NCI-H1694 treated with DMSO at 0.1 percent for 48 hours (cell line): Measurements from ENCODE around the gene ESYT2.
"Not testable (repeated sequence)": the region's sequence is repeated elsewhere in the genome, so short reads cannot be mapped to it uniquely, and the experiment has no call there.

ENCODE experiments used
- DNase-seq: peaks from one replicate; lab custom pipeline; 2025; lab: John Stamatoyannopoulos, UW

ESYT2 gene

GRCh38 chr7:158724658-158725505 lies 104.4 kb downstream of the ESYT2 start:
- DNase-seq: no peak

DNA sequence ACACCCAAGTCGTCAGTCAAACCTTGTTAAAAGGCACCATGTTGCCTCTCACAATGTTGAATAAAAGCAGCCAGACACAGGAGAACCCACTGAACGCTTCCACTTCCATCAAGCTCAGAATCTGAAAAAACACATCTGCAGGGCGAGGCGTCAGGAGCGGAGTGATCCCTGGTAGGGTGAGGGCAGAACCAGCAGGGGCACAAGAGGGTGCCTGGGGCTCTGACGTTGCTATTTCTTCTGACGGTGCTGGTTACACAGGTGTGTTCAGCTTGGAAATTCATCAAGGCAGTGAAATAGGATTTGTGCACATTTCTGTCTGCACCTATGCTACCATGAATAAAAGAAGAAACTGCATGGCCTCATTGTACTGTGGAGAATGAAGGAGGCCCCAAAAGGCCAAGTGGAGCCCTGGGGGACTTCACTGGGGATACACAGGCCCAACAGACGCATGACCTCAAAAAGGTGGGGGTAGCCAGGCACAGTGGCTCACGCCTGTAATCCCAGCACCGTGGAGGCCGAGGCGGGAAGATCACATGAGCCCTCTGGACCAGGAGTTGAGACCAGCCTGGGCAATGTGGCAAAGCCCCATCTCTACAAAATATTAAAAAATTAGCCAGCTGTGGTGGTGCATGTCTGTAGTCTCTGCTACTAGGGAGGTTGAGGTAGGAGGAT lies 105.5 kb downstream of the ESYT2 start:
- DNase-seq: no peak

DNA sequence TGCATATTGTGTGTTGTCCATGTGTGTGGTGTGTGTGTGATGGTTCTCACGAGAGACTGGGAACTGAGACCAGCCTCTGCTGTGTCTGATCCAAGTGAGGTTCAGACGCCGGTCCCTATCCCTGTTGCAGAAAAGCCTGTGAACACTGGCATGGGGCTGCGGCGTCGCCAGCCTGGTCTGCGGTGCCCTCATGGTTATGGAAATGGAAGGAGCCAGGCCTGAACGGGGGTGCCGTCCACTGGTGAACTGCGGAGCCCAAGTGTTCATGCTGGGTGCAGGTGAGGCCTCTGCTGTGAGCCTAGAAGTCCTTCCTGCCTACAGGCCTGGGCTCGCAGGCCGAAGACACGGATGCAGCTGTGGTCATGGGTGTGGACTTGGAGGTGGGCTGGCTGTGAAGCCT lies 106.0 kb downstream of the ESYT2 start:
- no peak for DNase-seq

GRCh38 chr7:158722574-158723237 lies 106.6 kb downstream of the ESYT2 start:
- DNase-seq: no peak

DNA sequence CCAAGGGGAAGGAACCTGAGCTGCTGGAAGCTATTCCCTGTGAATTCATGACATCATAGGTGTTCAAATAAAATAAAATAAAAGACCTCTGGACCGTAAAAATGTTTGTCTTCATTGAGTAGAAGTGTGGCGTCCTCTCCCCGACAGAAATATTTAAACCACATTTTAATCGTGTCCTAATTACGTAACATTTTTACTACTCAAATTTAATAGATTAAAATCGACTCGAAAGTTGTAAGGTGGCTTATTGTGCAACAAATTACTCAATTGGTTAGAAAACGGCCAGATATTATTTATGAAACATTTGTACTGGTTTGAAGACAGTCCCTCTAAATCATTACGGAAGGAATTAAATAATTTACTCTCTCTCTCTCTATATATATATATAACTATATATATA lies 109.2 kb downstream of the ESYT2 start:
- no peak for DNase-seq

GRCh38 chr7:158716802-158717201 lies 112.5 kb downstream of the ESYT2 start:
- DNase-seq: no peak

DNA sequence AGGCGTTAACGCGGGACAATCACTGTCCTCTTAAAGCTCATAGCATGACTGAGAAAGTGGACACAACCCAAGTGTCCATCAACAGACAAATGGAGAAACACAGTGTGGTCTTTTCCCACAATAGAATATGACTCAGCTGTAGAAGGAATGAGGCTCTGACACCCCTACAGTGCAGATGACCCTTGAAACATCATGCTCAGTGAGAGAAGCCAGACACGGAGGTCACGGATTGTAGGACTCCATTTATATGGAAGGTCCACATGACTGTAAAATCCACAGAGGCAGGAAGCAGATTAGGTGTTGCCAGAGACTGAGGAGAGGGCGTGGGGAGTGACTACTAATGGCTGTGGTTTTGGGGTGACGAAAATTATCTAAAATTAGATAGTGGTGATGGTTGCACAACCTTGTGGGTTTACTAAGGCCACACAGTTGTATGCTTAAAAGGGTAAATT lies 118.6 kb downstream of the ESYT2 start:
- DNase-seq: no peak

DNA sequence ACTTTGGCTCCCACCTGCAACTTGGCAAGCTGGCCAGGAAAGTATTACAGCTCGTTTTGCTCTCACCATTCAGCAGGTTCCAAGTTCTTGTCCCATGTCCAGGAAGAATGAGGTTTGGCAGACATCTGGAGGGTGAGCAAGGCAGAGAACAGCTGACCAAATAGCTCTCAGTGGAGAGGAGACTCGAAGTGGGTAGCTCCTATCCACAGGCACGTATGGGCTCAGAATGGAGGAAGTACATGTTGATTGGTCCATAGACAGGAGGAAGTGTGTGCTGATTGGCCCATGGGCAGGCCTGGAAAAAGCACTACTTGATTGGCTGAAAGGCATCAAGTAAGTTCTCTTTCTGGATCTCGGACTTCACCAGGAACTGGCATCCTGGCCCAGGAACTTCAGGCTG lies 121.7 kb downstream of the ESYT2 start:
- DNase-seq: no peak

GRCh38 chr7:158706710-158707590 lies 122.4 kb downstream of the ESYT2 start:
- no peak for DNase-seq

DNA sequence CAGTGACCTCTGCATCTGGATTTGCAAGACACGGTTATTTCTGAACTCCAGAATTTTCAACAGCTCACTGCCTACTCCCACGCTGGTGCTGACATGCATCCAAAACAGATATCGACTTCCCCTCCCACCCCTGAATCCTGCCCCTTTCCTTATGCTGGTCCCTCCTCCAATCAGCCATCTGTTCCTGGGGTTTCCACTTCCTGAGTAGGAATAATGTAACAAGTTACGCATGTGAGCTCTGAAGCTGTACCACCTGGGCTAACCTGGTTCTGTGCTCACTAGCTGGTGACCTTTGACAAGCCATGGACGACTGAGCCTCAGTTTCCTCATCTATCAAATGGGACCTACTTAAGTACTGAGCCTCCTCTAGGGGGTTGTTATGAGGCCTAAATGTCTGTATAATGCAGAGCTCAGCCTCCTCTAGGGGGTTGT lies 123.0 kb downstream of the ESYT2 start:
- DNase-seq: no peak

DNA sequence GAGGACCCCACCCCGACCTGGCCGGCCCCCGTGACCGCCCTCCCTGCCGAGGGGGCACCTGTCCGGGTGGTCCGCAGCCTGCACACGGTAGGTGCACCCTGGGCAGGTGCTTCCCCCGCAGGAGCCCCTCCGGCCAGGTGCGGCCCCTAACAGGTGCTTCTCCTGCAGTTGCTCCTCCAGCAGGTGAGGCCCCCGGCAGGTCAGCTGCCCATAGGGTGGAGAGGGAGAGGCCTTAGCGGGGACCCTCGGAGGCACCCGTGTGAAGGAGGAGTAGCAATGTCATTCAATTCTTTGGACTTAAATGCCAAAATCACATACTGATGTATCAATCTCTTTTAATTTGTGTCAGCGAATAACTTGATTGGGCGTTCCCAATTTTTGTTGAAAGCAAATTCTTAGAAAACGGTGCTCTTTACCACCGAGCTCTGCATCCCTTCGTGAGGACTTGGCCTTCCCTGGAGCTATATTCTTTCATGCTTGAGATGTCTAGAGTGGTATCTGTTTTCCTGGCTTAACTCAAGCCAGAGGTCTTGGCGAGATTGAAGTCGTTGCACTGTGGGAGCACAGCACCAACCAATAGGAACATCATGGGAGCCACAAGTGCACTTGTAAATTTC lies 124.0 kb downstream of the ESYT2 start:
- DNase-seq: no peak

DNA sequence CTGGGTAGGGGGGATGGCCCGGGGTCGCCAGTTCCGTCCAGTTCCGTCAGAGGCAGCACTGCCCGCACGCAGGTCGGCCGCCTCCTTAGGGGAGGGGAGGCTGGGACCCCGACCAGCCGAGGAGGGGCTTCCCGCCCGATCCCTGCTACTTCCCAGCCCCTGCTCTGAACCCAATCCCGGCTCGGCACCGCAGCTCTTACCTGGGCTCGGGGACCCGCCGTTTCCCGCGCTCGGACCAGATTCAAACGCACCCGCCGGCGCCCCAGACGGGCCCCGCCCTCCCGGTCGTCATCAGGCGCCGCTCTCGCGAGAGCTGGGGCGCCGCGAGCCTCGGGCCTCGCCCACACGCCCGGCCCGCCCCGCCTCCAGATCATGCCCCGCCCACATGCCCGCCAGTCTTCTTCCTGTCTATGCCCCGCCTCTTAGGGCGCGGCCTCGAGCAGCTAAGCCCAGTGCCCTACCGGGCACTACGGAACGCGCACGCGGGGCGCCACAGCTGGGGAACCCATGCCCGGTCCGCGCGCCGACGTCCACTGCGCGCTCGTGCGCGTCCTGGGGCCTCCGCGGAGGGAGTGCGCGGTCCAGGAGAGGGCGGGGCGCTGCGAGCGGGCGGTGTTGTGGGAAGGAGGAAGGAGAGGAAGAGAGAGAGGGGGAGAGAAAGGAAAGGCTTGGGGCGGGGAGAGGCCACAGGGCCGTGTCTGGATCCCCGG lies 124.6 kb downstream of the ESYT2 start, which contains the start of gene NCAPG2:
NCAPG2 (minus strand) TSS at position 281 of the 710 bp plus-strand sequence. CDS start 2,905 bp downstream, outside the sequence.
- peak; percentile 94 for DNase-seq

DNA sequence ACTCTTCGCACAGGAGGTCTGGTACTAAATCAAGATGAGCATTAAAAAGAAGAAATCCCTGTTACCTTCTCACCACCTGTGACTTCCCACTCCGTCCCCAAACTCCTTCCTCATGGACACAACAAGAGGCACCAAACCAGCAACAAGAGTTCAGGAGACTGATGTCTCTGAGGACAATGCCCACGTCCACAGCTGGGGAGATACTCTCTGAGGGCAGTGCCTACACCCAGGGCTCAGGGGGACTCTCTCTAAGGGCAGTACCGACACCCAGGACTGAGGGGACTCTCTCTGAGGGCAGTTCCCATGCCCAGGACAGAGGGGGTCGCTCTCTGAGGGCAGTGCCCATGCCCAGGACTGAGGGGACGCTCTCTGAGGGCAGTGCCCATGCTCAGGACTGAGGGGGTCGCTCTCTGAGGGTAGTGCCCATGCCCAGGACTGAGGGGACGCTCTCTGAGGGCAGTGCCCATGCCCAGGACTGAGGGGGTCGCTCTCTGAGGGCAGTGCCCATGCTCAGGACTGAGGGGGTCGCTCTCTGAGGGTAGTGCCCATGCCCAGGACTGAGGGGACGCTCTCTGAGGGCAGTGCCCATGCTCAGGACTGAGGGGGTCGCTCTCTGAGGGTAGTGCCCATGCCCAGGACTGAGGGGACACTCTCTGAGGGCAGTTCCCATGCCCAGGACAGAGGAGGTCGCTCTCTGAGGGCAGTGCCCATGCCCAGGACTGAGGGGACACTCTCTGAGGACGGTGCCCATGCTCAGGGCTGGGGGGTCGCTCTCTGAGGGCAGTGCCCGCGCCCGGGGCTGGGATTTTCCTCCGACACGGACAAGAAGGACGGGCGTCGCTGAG lies 125.4 kb downstream of the ESYT2 start:
- not testable (repeated sequence) for DNase-seq

- DNase-seq: no peak
Measured at GRCh38 chr7:158702944-158703343, 126.4 kb downstream of the ESYT2 start.

DNA sequence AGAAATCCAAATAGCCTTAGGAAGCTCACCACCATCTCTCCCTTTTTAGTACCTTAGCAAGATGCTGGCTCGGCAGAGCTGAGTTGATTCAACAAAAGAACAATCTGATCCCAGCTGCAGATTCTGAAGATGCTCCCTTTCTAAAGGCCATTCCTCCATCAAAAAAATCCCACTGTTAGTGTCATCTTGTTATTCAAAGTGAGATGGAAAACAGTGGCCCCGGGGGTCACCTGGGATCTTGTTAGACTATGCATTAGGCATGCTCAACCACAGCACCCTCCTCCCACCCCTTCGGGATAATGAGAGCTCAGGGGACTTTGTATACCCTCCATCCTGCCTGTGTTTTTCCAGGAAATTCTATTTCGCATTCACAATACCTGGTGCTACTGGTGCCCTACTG lies 127.1 kb downstream of the ESYT2 start:
- no peak for DNase-seq

DNA sequence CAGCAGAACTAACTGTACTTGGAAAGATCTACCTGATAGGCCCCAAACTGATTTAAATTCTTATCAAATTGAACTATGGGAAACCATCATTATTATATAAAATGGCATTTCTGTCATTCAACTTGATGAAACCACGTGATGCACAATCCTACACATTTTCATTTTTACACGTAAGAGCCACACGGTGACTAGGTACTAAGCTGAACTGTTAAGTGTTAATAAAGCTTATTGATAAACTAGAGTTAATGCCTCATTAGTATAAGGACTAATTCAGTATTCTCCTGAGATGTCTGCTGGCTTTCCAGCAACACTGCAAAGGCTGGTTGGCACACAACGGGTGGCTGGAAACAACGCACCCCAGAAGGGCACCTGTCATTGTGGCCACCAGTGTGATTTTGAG lies 129.3 kb downstream of the ESYT2 start:
- DNase-seq: no peak

GRCh38 chr7:158699341-158699740 lies 130.0 kb downstream of the ESYT2 start:
- DNase-seq: no peak

DNA sequence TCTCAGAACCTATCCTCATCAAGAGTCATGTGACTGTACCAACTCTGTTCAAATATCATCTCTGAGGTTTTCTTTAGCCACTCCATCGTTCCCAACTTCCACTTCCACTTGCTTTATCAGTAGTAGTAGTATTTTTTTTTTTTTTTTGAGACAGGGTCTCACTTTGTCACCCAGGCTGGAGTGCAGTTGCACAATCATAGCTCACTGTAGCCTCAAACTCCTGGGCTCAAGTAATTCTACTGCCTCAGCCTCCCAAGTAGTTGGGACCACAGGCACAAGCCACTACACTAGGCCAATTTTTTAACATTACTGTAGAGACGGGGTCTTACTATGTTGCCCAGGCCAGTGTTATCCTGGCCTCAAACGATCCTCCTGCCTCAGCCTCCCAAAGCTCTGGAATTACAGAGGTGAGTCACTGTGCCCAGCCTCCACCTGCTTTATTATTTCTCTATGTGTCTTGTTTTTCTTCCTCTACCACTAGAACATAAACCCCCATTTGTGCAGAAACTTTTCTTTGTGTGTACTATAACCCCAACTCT lies 130.6 kb downstream of the ESYT2 start:
- no peak for DNase-seq

- DNase-seq: not testable (repeated sequence)
Measured at GRCh38 chr7:158697597-158697996, 131.7 kb downstream of the ESYT2 start.
